BE2C (cell line): ENCODE data around the gene CHST11.

Source experiments
- DNase-seq: peaks from one replicate; pipeline ENCODE4 v3.0.0-alpha.2; 2020
- H3K27me3 ChIP-seq: fragments of 250-450 bp; sonication (Bioruptor Pico); 2 replicates; pipeline ENCODE4 v1.5.1; 2020; ENCODE audit warnings: mild to moderate bottlenecking
- H3K36me3 ChIP-seq: fragments of 250-450 bp; sonication (Bioruptor Pico); 2 replicates; pipeline ENCODE4 v1.5.1; 2020; ENCODE audit warnings: mild to moderate bottlenecking
- H3K4me1 ChIP-seq: fragments of 250-450 bp; sonication (Bioruptor Pico); 2 replicates; pipeline ENCODE4 v1.5.1; 2020
- H3K4me3 ChIP-seq: 2 replicates; pipeline ENCODE4 v1.5.1; 2011; ENCODE audit warnings: low read depth, low read length
- H3K9me3 ChIP-seq: fragments of 250-450 bp; sonication (Bioruptor Pico); 2 replicates; pipeline ENCODE4 v1.5.1; 2020
- CTCF ChIP-seq: IDR thresholded peaks from 2 replicates; pipeline ENCODE4 v1.5.1; 2012; ENCODE audit warnings: mild to moderate bottlenecking, low read depth, low read length

The CHST11 gene

DNA sequence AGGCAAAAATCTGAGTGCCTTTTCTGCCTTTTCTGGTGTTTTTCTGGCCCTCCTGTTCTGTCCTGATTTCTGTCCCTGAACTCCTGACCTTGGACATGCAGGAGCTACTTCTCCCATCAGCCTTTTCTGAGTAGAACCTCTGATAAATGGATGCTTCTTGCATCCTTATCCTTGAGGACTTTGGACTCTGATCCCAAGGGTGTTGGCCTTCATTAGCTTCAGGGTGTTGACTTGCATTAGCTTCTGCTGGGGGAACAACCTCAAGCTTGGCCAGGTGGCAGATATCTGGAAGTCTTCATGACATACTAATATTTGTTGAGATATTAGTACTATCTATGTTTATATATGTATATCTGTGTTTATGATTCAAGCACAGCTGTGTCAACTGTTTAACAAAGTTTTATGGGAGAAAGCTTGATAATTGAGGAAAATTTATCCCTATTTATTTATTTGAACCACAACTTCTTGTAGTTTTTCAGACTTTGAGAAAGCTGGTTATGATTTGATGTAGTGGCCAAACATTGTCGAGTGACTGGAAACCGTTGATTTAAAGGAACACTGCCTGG is 124.3 kb downstream of the CHST11 start:
- no peaks in the 10 kb centered on the region for H3K36me3 ChIP-seq
- H3K4me3 ChIP-seq, result no peak overlapping the region
- H3K4me1 ChIP-seq, result peaks cover 37% of the 10 kb centered on the region
- no peak for DNase-seq
- no peak for TF ChIP-seq CTCF
- H3K9me3 ChIP-seq, result no peaks in the 10 kb centered on the region
- no peaks in the 10 kb centered on the region for H3K27me3 ChIP-seq

DNA sequence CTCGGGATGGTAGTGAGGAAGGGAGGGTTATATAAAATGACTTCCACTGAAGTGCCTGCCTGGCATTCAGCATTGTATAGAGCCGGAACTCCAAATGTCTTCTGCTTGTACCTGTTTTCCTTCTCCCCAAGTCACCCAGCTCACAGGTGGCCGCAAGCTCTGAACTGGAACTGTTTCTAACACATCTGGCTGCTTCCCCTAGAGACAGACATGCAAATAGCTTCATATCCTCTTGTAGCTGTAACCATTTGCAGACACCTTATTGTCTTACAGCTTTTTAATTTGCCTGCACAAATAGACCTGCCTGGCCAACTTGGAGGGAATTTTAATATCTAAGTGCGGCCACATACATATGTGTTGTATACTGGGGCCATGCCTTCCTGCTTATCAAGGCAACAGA is 126.0 kb downstream of the CHST11 start:
- no peaks in the 10 kb centered on the region for H3K9me3 ChIP-seq
- H3K4me3 ChIP-seq, result no peak overlapping the region
- no peaks in the 10 kb centered on the region for H3K27me3 ChIP-seq
- H3K4me1 ChIP-seq, result peaks cover 50% of the 10 kb centered on the region
- no peak for DNase-seq
- H3K36me3 ChIP-seq, result no peaks in the 10 kb centered on the region
- TF ChIP-seq CTCF, result no peak

DNA sequence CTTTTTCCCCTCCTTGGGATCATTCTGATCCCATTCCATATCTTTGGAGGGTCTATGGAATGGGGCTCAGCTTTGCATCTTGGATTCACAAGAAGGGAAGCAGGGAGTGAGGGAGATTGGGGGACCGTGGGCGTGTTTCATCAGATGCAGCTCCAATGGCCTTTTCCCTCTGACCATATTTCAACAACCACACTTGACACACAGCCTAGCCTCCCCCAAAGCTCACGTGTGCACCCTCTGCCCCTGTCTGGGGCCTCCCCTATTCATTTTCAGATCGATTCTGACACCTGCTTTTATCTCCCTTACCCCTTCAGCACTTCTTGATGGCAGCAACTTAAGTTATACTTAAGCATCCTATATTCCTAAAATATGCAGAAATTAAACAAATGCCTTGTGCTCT is 126.6 kb downstream of the CHST11 start:
- no peak for DNase-seq
- H3K36me3 ChIP-seq, result no peaks in the 10 kb centered on the region
- H3K4me1 ChIP-seq, result peaks cover 50% of the 10 kb centered on the region
- no peak for TF ChIP-seq CTCF
- H3K9me3 ChIP-seq, result no peaks in the 10 kb centered on the region
- no peak overlapping the region for H3K4me3 ChIP-seq
- no peaks in the 10 kb centered on the region for H3K27me3 ChIP-seq

GRCh38 chr12:104585448-104586055 is 128.8 kb downstream of the CHST11 start:
- TF ChIP-seq CTCF, result no peak
- DNase-seq, result no peak
- H3K9me3 ChIP-seq, result 0 out of 2 replicates have a peak, but pooled peaks cover 3% of the 10 kb centered on the region
- H3K27me3 ChIP-seq, result no peaks in the 10 kb centered on the region
- no peak overlapping the region for H3K4me3 ChIP-seq
- peaks cover 32% of the 10 kb centered on the region for H3K4me1 ChIP-seq
- no peaks in the 10 kb centered on the region for H3K36me3 ChIP-seq

- TF ChIP-seq CTCF, result no peak
- Histone ChIP-seq H3K9me3 (0 out of 2 replicates have a peak, but pooled peaks cover 3% of the 10 kb centered on the region), H3K4me1 (peaks cover 27% of the 10 kb centered on the region), H3K4me3 (no peak overlapping the region), H3K27me3 (no peaks in the 10 kb centered on the region), H3K36me3 (no peaks in the 10 kb centered on the region)
- DNase-seq, result no peak
These were observed 129.7 kb downstream of the CHST11 start for GRCh38 chr12:104586351-104586919.
